ENCODE measurements around the gene SPAG7. TPM values are rescaled to one million over a fixed set of nuclear protein-coding genes. Genes with fewer than 3 reads are reported as not detected.

Gene SPAG7
- total RNA-seq, 1 experiment from 2014 or later, result 43.4 TPM

- no peaks in the 10 kb centered on the region for H3K9me3 ChIP-seq (ENCODE audit: control insufficient read depth, insufficient read depth, low read depth, low read length)
- no peaks in the 10 kb centered on the region for H3K27me3 ChIP-seq (ENCODE audit: control insufficient read depth, insufficient read depth, low read length)
- ATAC-seq, result peak; percentile 26
- in situ Hi-C loops (cut with HindIII; ENCODE audit: low pct_unique_long_range_greater_than_20kb, low sequenced_read_pairs), result no loop called here
- intact Hi-C loops (cut with micrococcal nuclease; ENCODE audit: unreplicated experiment), result no loop called here
- no peaks in the 10 kb centered on the region; the same call in 1 of the 2 replicates for H3K36me3 ChIP-seq (ENCODE audit: control insufficient read depth, insufficient read depth, low read length)
- H3K27ac ChIP-seq (ENCODE audit: low read length), result peak overlapping the region; percentile 83
- no peaks in the 10 kb centered on the region for H3K4me1 ChIP-seq (ENCODE audit: control insufficient read depth, insufficient read depth, low read length)
- POLR2A ChIA-PET, result no interaction called here
- TF ChIP-seq POLR2AphosphoS5 (IDR thresholded peaks at IDR 0.05; ENCODE audit: low read depth, low read length), result no peak
- peak; percentile 25; the same call in 1 of the 2 replicates for TF ChIP-seq SIN3A (IDR thresholded peaks at IDR 0.05; ENCODE audit: borderline replicate concordance, insufficient read depth, low read depth, low read length)
- no TSS peak for BruUV-seq (replicated peaks)
- CTCF ChIA-PET, result no interaction called here
- peak overlapping the region; percentile 74 to 79 for H3K4me3 ChIP-seq (ENCODE audit: low read depth in 2 of 2, low read length in 2 of 2)
- DNase-seq (ENCODE audit: low read depth, low spot score), result no peak
Observed at GRCh38 chr17:4998027-4998731, 30.6 kb upstream of the SPAG7 start.

- DNase-seq (ENCODE audit: low read depth, low spot score), result peak; percentile 33
- POLR2A ChIA-PET, result no interaction called here
- Histone ChIP-seq H3K27ac (ENCODE audit: low read length) (peak within 1 kb of the TSS; percentile 83), H3K4me1 (ENCODE audit: control insufficient read depth, insufficient read depth, low read length) (no peaks in the 10 kb centered on the region), H3K4me3 (ENCODE audit: low read depth in 2 of 2, low read length in 2 of 2) (peak within 1 kb of the TSS; percentile 74 to 79), H3K36me3 (ENCODE audit: control insufficient read depth, insufficient read depth, low read length) (no peaks in the 10 kb centered on the region; the same call in 1 of the 2 replicates), H3K27me3 (ENCODE audit: control insufficient read depth, insufficient read depth, low read length) (no peaks in the 10 kb centered on the region), H3K9me3 (ENCODE audit: control insufficient read depth, insufficient read depth, low read depth, low read length) (no peaks in the 10 kb centered on the region)
- CTCF ChIA-PET, result no interaction called here
- no TSS peak for BruUV-seq (replicated peaks)
- TF ChIP-seq CTCF (IDR thresholded peaks at IDR 0.05), result no peak
- peak; percentile 61 for TF ChIP-seq POLR2AphosphoS5 (IDR thresholded peaks at IDR 0.05; ENCODE audit: low read depth, low read length)
- no peak for TF ChIP-seq TCF7L2 (IDR thresholded peaks at IDR 0.05; ENCODE audit: low read depth, low read length)
- TF ChIP-seq REST (IDR thresholded peaks at IDR 0.05; ENCODE audit: insufficient read depth in 1 of 2, low read depth in 2 of 2, low read length in 1 of 2), result no peak
- TF ChIP-seq SIN3A (IDR thresholded peaks at IDR 0.05; ENCODE audit: borderline replicate concordance, insufficient read depth, low read depth, low read length), result no peak; the same call in 1 of the 2 replicates
- ATAC-seq, result peak; percentile 96
- intact Hi-C loops (cut with micrococcal nuclease; ENCODE audit: unreplicated experiment), result no loop called here
- in situ Hi-C loops (cut with HindIII; ENCODE audit: low pct_unique_long_range_greater_than_20kb, low sequenced_read_pairs), result no loop called here
Observed at GRCh38 chr17:4997302-4998026, 29.8 kb upstream of the SPAG7 start, which contains the start of the genes INCA1 and KIF1C. INCA1 (minus strand) TSS chr17:4997522; CDS start chr17:4994437, 3,085 bp downstream. KIF1C (plus strand) TSS chr17:4997950; CDS start chr17:5000247, 2,297 bp downstream.

Measured in Panc1 (cell line).